HFFc6 (cell line): ENCODE results near the gene ATOH1. TPM values are rescaled to one million over a fixed set of nuclear protein-coding genes. Genes with fewer than 3 reads are reported as not detected.
A peak's percentile ranks its signal among the peaks of the same experiment; 100 is the strongest.

Source experiments
- DNase-seq: peaks from one replicate; pipeline ENCODE4 v3.0.0-alpha.2; 2018
- H3K27ac Mint-ChIP-seq: 2 replicates; pipeline ENCODE4 v1.8.0; 2020; ENCODE audit warnings: mild to moderate bottlenecking, mixed read lengths
- H3K27me3 Mint-ChIP-seq: 2 replicates; pipeline ENCODE4 v1.8.0; 2021; ENCODE audit warnings: mild to moderate bottlenecking, moderate library complexity, mixed read lengths; ENCODE audit not compliant: insufficient read depth
- H3K36me3 Mint-ChIP-seq: 2 replicates; pipeline ENCODE4 v1.8.0; 2021; ENCODE audit warnings: low read depth, mixed read lengths
- H3K4me1 Mint-ChIP-seq: 2 replicates; pipeline ENCODE4 v1.8.0; 2020; ENCODE audit warnings: low read depth, mixed read lengths
- H3K4me3 Mint-ChIP-seq: 2 replicates; pipeline ENCODE4 v1.8.0; 2020; ENCODE audit warnings: mild to moderate bottlenecking, moderate library complexity, mixed read lengths
- H3K9me3 Mint-ChIP-seq: 2 replicates; pipeline ENCODE4 v1.8.0; 2020; ENCODE audit warnings: mild to moderate bottlenecking, mixed read lengths
- total RNA-seq, 6 experiments: library from RNA; stranded (reverse); fragmentation: NEBNext Ultra II Directional; extraction: Animal tissue kit (Norgen Biotek cat#: 25700); gene quantifications; 2 replicates in 1 of 6; 3 replicates in 5 of 6; pipeline ENCODE4 v1.2.3, GENCODE V29; 2021
- TF ChIP-seq, protein P1 (sequence below): fragments of 200-600 bp; sonication (generic); IDR thresholded peaks from 2 replicates; pipeline ENCODE4 v1.5.0; 2021; ENCODE audit warnings: antibody characterized with exemption, mild to moderate bottlenecking

ATOH1 gene
- total RNA-seq, 6 experiments from 2014 or later: not detected

DNA sequence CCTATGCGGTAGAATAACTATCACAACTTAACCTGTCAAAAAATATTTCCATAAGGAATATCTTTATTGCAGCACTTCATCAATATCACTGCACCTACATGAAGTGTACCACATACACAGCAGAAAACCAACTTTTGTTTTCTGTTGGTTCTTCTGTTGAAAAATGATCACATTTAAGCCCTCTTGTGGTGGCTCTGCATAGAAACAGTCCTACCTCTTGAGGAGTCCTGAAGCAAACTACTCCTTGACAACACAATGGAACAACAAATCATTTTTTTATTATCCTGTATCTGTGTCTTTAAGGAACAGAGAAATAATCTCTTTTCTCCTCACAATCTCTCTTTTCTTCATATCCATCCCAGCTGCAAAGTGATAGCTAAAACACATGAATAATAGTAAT lies 39.8 kb upstream of the ATOH1 start:
- no peaks in the 10 kb centered on the region for H3K27me3 Mint-ChIP-seq
- H3K4me3 Mint-ChIP-seq: no peak overlapping the region
- H3K27ac Mint-ChIP-seq: no peak overlapping the region

DNA sequence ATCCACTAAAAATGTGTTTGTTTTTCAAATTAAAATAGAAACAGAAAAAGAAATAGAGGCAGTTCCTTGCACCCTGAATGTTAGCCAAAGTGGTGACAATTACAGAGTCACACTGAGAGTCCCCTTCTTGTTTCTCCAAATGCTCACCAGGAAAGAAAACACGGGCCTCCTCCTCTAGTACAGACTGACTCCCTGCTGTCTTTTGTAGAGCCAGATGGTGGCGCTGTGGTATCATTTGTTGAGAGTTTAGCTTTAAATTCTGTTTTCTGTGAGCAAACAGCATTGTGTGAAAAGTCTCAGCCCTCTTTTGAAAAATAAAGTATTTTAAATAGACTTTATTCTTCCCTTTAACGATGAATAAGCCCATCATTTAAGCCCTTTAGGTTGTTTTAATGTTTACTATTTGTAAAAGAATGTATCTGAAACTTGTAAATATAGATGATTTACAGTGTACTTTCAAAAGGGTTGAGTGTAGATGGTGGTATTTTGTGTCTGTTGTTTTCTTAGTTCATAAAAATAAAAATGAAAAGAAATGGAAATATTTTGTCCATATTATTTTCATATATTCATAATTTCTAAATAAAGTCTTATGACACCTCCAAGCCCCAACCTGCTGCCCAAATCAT lies 36.9 kb upstream of the ATOH1 start:
- TF ChIP-seq, protein P1, sequence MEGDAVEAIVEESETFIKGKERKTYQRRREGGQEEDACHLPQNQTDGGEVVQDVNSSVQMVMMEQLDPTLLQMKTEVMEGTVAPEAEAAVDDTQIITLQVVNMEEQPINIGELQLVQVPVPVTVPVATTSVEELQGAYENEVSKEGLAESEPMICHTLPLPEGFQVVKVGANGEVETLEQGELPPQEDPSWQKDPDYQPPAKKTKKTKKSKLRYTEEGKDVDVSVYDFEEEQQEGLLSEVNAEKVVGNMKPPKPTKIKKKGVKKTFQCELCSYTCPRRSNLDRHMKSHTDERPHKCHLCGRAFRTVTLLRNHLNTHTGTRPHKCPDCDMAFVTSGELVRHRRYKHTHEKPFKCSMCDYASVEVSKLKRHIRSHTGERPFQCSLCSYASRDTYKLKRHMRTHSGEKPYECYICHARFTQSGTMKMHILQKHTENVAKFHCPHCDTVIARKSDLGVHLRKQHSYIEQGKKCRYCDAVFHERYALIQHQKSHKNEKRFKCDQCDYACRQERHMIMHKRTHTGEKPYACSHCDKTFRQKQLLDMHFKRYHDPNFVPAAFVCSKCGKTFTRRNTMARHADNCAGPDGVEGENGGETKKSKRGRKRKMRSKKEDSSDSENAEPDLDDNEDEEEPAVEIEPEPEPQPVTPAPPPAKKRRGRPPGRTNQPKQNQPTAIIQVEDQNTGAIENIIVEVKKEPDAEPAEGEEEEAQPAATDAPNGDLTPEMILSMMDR: peak; percentile 89
- no peak overlapping the region for H3K27ac Mint-ChIP-seq
- H3K27me3 Mint-ChIP-seq: no peaks in the 10 kb centered on the region
- H3K9me3 Mint-ChIP-seq: no peaks in the 10 kb centered on the region
- peak; percentile 37 for DNase-seq
- H3K4me1 Mint-ChIP-seq: no peaks in the 10 kb centered on the region
- H3K4me3 Mint-ChIP-seq: no peak overlapping the region
- H3K36me3 Mint-ChIP-seq: no peaks in the 10 kb centered on the region

More for the DNA sequence above, 39.8 kb upstream of the ATOH1 start:
- TF ChIP-seq, protein P1: peak; percentile 68
- Mint-ChIP-seq H3K36me3 (no peaks in the 10 kb centered on the region), H3K4me1 (no peaks in the 10 kb centered on the region), H3K9me3 (no peaks in the 10 kb centered on the region)
- DNase-seq: peak; percentile 13

DNA sequence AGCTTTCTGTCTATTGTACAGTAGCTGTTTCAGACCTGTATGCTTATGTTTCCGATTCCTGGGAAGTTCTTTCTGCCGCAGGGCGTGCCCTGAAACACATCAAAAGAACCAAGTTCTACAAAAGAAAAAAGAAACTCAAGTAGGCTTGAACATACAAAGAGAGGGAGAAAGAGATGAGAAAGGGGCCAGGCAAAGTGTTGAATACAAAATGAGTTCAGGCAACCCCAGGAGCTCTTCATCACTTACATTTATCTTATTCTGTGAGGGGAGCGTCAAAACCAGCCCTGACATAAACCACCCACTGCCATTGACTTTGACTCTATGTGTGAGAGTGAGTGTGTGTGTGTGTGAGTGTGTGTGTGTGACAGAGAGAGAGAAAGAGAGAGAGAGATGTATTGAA lies 26.5 kb upstream of the ATOH1 start:
- no peak overlapping the region for H3K27ac Mint-ChIP-seq
- H3K36me3 Mint-ChIP-seq: no peaks in the 10 kb centered on the region
- H3K27me3 Mint-ChIP-seq: no peaks in the 10 kb centered on the region
- TF ChIP-seq, protein P1: no peak
- H3K4me3 Mint-ChIP-seq: no peak overlapping the region
- no peaks in the 10 kb centered on the region for H3K9me3 Mint-ChIP-seq
- no peak for DNase-seq
- no peaks in the 10 kb centered on the region for H3K4me1 Mint-ChIP-seq

DNA sequence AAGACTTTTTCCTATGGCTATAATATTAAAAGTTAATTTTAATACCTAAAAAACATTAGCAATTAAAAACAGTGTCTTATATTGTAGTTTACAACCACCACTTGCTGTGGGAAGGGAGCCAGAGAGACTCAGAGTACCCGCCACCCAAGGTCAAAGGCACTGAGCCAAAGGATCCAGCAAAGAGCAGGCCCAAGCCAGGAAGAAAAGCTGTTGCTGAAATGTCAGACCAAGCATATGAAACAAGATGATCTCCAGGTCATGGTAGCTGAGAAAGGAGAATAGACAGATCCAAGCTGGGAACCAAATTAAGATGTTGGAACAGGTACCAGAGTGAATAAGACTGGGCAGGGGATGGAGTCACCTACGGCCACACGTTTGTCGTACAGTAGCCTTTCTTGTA lies 18.8 kb upstream of the ATOH1 start:
- DNase-seq: no peak
- Mint-ChIP-seq H3K36me3 (no peaks in the 10 kb centered on the region), H3K4me3 (no peak overlapping the region), H3K27ac (no peak overlapping the region), H3K9me3 (no peaks in the 10 kb centered on the region), H3K27me3 (no peaks in the 10 kb centered on the region), H3K4me1 (no peaks in the 10 kb centered on the region)
- TF ChIP-seq, protein P1: no peak

DNA sequence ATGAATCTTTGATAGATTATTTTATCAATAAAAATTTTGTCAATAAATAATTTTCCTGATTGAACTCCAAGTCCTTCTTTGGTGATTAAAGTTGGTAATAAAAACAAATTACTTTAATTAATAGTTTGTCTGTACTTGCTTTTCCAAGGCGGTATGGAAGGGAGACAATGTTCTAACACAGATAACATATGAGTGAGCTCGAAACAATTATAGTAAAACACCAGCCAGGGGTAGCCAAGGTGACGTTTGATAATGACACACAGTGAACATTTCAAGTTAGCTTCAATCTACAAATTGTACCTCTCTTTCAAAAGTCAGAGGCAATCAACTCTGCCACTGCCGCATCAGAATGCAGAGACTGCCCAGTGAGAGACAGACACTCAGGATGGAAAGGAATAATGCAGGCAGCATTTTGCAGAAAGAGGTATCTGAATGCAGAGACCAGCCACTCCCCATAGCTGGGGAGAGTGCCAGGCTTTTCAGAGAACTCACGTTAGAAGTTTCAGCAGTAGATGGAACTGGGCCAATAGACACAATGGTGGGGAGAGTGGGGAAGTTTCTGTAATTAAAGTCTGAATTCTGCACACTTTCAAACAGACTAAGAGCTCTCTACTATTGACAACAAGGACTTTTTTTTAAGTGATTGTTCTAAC lies 18.1 kb upstream of the ATOH1 start:
- H3K27me3 Mint-ChIP-seq: no peaks in the 10 kb centered on the region
- no peaks in the 10 kb centered on the region for H3K9me3 Mint-ChIP-seq
- no peaks in the 10 kb centered on the region for H3K4me1 Mint-ChIP-seq
- H3K4me3 Mint-ChIP-seq: no peak overlapping the region
- H3K36me3 Mint-ChIP-seq: no peaks in the 10 kb centered on the region
- no peak overlapping the region for H3K27ac Mint-ChIP-seq
- TF ChIP-seq, protein P1: no peak
- DNase-seq: no peak
